Activated CD8-positive, alpha-beta memory T cell treated with anti-CD3 and anti-CD28 coated beads, Interleukin-2, amount 50 U/mL, for 1 hour (primary cell): ENCODE results near the gene HADHA.

Experiments
- DNase-seq: peaks from one replicate; pipeline ENCODE4 v3.0.0-alpha.2; 2020; ENCODE audit errors: extremely low read depth

HADHA gene

GRCh38 chr2:26141145-26141769 is 103.2 kb downstream of the HADHA start:
- no peak for DNase-seq
